Activated CD8-positive, alpha-beta memory T cell treated with anti-CD3 and anti-CD28 coated beads, Interleukin-2, amount 50 U/mL, for 4 hours (primary cell): ENCODE data around the gene UBE2D3.
A peak's percentile ranks its signal among the peaks of the same experiment; 100 is the strongest.

Source experiments
- DNase-seq: peaks from one replicate; pipeline ENCODE4 v3.0.0-alpha.2; 2020

Gene UBE2D3

GRCh38 chr4:102787944-102788343 lies 39.4 kb downstream of the UBE2D3 start:
- DNase-seq = no peak

DNA sequence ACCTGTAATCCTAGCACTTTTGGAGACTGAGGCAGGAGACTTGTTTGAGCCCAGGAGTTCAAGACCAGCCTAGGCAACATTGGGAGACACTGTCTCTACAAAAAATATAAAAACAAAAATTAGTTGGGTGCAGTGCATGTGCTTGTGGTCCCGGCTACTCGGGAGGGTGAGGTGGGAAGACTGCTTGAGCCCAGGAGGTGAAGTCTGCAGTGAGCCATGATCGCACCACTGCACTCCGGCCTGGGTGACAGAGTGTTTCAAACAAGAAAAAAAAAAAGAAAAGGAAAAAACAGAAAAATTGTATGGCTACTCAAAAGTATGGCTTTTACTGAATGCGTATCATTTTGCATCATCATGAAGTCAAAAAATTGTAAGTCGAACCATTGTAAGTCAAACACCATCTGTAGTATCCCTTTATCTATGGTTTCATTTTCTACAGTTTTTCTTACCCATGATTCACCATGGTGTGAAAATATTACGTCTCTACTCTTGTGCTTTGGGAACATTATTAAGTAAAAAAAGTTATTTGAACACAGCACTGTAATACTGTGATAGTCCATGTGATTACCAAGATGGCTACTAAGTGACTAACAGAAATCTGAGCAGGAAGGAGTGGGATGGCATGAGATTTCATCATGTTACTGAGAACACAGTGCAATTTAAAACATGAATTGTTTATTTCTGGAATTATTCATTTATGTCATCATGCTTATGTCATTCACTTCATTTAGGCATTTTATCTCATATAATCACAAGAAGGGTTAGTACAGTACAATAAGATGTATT lies 40.1 kb downstream of the UBE2D3 start:
- no peak for DNase-seq

- no peak for DNase-seq
These were observed 41.1 kb downstream of the UBE2D3 start for GRCh38 chr4:102786279-102786678.

DNA sequence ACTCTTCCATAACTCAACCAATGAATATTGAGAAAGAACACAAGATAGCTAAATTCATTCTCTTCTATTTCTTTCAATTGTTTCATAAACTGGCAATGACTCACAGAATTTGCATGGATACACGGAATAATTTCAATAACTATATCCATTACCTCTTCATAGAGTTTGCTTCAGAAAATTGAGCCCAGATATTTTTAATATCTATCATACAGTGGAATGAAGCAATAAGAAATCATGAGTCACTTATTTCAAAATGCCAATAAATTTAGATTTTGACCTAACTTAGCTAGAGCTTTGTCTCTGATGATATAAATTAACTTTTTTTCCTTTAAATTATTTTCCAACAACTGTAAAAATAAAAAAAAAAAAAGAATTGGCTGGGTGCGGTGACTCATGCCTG lies 44.3 kb downstream of the UBE2D3 start:
- no peak for DNase-seq

DNA sequence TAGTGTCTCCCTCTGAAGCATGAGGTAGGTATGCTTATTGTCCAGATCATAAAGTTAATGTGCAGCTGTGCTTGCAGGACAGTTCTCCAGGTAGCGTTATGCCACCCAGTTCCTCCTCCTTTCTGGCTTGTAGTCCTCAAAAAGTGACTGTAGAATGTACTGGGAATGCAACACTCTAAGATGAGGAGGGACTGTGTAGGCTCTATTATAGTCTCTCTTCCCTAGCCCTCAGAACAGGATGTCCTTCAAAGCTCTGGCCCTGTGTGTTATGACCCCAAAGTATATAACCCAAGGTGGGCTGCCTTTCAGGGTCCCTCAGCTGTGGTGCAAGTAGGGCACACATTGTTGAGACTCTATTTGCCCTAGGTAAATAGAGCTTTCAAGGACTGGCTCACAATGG lies 45.8 kb downstream of the UBE2D3 start:
- DNase-seq = no peak

DNA sequence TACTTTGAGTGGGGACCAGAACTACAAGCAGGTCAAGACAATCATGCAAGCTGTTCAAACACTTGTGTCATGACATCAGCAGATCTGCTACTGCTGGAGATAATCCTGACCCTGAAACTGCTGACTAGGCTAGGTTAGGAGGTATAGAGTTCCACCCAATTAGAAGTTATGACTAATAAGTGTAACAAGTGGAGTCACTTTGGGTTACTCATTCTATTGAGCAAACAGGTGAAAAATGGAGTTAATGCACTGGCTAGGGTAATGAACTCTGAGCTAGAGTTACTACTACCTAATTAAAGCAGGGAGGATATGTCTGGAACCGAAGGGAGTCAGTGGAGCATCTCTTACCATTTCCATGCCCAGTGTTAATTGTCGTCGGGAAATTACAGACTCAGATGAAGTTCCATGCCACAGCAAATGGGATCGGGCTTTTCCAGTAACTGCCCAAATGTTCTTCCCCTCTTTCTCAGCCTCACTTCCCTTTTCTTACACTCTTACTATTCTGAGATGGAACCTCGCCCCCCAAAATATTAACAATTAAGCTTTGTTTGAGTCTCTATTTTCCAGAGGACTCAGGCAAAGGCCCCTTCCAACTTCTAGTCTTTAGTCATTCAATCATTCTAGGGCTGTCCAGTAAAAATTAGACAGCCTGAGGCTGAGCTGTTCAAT lies 46.7 kb downstream of the UBE2D3 start:
- no peak for DNase-seq

DNA sequence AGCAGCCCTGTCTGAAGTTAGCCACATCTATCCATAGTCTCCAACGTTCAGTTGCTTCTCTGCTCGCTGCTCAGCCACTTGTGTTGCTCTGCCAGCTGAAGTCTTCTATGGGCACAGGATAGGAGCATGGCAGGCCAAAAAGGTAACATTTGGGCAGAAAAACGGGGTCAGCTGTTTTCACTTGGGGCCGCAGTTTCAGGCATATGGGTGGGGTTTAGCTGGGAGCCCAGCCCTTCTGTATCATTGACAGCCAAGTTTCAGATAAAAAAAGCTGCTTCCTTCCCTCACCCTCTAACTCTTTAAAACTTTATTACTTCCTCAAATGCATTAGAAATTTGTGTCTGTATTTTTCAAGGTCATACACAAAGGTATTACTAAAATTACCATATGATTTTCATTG lies 48.1 kb downstream of the UBE2D3 start:
- no peak for DNase-seq

GRCh38 chr4:102778720-102779119 lies 48.6 kb downstream of the UBE2D3 start:
- DNase-seq = no peak

DNA sequence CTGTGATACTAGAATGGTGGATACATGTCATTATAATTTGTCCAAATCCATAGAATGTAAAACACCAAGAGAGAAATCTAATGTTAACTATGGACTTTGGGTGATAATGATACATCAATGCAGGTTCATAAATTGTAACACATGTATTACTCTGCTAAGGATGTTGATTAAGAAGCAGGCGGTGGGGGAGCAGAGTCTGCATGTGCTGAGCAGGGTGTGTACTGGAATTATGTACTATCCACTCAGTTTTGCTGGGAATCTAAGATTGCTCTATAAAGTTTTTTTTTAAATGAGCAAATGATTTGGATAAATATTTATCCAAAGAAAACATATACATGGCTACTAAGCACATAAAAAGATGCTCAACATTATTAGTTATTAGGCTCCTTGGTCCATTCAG lies 51.5 kb downstream of the UBE2D3 start:
- DNase-seq = no peak

DNA sequence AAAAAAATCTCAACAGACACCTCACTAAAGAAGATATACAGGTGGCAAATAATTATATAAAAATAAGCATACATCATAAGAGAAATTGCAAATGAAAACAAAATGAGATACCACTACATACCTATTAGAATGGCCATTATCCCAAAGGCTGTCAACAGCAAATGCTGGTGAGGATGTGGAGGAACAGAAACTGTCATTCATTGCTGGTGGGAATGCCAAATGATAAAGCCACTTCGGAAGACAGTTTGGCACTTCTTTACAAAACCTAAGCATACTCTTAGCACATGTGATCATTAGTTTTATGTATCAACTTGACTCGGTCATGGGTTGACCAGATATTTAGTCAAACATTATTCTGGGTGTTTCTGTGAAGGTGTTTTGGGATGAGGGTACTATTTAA lies 53.1 kb downstream of the UBE2D3 start:
- no peak for DNase-seq

- no peak for DNase-seq
These were observed 54.5 kb downstream of the UBE2D3 start for GRCh38 chr4:102772738-102773340.

GRCh38 chr4:102764901-102765300 lies 62.5 kb downstream of the UBE2D3 start:
- DNase-seq = no peak

- no peak for DNase-seq
These were observed 65.4 kb downstream of the UBE2D3 start for GRCh38 chr4:102761906-102762305.

DNA sequence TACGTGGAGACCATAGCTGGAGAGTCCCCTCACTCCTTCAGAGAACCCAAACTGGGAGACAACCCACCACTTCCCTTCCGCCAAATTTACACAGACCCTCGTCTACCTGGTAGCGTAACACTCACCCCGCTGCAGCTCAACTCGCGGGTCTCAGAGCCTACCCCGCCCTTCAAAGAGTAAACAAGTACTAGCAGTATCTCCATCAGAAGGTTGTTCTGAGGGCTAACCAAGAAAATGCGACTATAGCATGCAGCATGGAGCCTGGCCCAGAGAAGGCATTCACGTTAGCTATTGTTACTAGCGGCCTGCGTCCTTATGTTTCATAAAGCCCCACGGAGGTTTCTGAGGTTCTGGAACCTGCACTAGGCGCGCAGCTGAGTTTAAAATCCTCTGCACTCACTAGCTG lies 66.1 kb downstream of the UBE2D3 start:
- peak; percentile 18 for DNase-seq

DNA sequence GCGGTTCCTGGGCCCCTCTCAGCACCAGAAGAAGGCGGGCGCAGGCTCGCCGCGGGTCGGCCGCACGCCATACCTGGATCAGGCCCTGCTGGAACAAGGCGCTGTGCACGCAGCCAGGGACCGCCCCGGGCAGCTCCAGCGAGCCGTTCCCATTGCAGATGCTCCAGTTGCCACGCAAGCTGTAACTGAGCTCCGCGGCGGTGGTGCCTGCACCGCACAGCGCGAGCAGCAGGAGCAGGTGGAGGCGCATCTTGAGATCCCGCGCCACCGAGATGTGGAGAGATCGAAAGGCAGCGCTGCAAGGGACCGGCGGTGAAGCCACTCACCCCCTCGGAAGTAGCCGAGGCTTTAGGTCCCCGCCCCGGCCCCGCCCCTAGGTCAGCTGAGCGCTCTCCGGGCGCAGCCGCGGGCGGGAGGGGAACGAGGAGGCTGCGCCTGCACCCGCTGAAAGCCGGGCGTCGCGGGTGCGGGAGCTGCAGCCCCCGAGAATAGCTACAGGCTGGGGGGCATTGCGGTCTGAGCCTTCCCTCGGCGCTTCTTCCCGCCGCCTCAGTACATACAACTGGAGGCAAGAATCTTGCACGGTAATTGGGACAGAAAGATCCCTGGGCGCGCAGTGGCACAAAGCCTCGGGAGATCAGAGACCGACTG lies 66.6 kb downstream of the UBE2D3 start, which contains the start of gene MANBA:
MANBA (minus strand) TSS at position 324 of the 651 bp plus-strand sequence; CDS start at position 250, 74 bp downstream.
- DNase-seq = peak; percentile 81

- DNase-seq = no peak
These were observed 67.3 kb downstream of the UBE2D3 start for GRCh38 chr4:102759831-102760644.

DNA sequence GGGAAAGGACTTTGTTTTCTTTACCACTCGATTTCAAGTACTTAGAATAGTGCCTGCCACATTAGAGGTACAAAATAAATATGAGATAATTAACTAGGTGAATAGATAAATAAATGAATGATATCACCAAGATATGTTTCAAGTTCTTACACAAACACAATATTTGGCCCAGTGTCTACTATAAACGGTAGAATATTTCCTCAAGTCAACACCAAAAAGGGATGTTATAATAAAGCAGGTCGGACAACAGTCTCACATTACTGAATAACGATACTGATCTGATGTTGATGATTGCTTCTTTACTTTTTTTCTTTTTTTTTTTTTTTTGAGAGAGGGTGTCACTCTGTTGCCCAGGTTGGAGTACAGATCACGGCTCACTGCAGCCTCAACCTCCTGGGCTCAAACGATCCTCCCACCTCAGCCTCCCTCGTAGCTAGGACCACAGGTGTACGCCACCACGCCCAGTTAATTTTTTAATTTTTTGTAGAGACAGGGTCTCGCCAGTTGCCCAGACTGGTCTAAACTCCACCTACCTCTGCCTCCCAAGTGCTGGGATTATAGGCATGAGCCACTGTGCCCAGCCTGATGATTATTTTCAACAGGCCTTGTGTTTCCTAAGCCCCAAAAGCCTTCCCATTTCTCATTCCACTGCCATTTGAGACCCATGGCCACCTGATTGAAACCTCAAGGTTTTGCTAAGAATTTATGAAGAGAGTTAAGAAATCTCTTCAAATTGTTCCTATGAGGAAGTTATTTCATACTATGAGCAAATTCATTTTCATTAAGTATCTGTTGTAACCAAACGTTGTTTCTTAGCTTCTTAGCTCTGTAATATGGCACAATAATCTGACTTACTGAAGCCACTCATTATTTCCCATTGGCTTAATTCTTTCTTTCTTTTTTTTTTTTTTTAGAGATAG lies 68.8 kb downstream of the UBE2D3 start:
- DNase-seq = no peak

DNA sequence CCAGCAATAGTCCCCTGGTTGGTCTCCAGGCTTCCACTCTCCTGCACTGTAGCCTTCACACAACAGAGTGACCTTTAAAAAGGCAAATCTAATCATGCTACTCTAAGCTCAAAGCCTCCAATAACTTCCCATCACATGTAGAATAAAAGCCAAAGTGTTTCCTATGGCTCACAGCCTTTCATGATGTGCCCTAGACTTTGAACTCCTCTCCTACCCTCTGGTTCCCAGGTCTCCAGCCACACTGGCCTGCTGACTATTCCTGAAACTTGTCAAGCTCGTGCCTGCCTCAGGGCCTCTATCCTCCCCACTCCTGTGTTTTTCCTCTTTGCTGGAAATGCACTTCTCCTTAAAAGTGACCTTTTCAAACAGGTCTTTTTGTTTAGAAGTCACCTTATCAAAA lies 69.7 kb downstream of the UBE2D3 start:
- no peak for DNase-seq

- no peak for DNase-seq
These were observed 73.3 kb downstream of the UBE2D3 start for GRCh38 chr4:102754044-102754443.

DNA sequence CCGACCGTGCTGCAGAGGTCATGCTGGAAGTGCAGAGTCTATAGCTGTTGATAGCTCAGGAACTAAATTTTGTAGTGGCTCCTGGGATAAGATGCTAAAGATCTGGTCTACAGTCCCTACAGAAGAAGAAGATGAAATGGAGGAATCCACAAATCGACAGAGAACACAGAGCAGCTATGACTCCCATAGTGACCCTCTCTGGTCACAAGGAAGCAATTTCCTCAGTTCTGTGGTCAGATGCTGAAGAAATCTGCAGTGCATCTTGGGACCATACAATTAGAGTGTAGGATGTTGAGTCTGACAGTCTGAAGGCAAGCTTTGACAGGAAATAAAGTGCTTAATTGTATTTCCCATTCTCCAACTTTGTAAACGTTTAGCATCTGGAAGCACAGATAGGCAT lies 75.4 kb downstream of the UBE2D3 start:
- no peak for DNase-seq
